Calu3 (cell line): ENCODE data around the gene UVSSA. TPM values are rescaled to one million over a fixed set of nuclear protein-coding genes. Genes with fewer than 3 reads are reported as not detected.
"Not testable (repeated sequence)": the region's sequence is repeated elsewhere in the genome, so short reads cannot be mapped to it uniquely, and the experiment has no call there.

ENCODE experiments used
- BruUV-seq: library from RNA; stranded (reverse); fragments of 400-500 nt; replicated peaks from 2 replicates; lab custom pipeline; 2021; lab: Mats Ljungman, UMichigan
- CTCF ChIA-PET: fragments of 300-600 bp; sonication (Branson Sonifier 250); formaldehyde crosslinking; loops from one replicate; lab custom pipeline; 2022; ENCODE audit warnings: antibody characterized with exemption; lab: Charles Lee
- DNase-seq: peaks from one replicate; pipeline ENCODE4 v3.0.0; 2022
- H3K27ac Mint-ChIP-seq: one replicate; pipeline ENCODE4 v1.8.0; 2022; ENCODE audit warnings: mixed read lengths; ENCODE audit not compliant: unreplicated experiment
- H3K27me3 Mint-ChIP-seq: one replicate; pipeline ENCODE4 v1.8.0; 2022; ENCODE audit warnings: mixed read lengths; ENCODE audit not compliant: unreplicated experiment
- H3K36me3 Mint-ChIP-seq: one replicate; pipeline ENCODE4 v1.8.0; 2022; ENCODE audit warnings: mild to moderate bottlenecking, moderate library complexity, mixed read lengths; ENCODE audit not compliant: insufficient read depth, unreplicated experiment
- H3K4me1 Mint-ChIP-seq: one replicate; pipeline ENCODE4 v1.8.0; 2022; ENCODE audit warnings: mild to moderate bottlenecking, low read depth, mixed read lengths; ENCODE audit not compliant: unreplicated experiment
- H3K4me3 Mint-ChIP-seq: one replicate; pipeline ENCODE4 v1.8.0; 2022; ENCODE audit warnings: mild to moderate bottlenecking, low read depth, moderate library complexity, mixed read lengths; ENCODE audit not compliant: unreplicated experiment
- H3K9me3 Mint-ChIP-seq: one replicate; pipeline ENCODE4 v1.8.0; 2022; ENCODE audit warnings: low read depth, mixed read lengths; ENCODE audit not compliant: unreplicated experiment
- intact Hi-C: fragments of 100-400 bp; cut with micrococcal nuclease; formaldehyde crosslinking; loops from one replicate; pipeline ENCODE4 v1.10.0; 2022; ENCODE audit not compliant: unreplicated experiment
- total RNA-seq: library from RNA; stranded (reverse); gene quantifications from 2 replicates; pipeline ENCODE4 v1.2.3, GENCODE V29; 2022
- TF ChIP-seq, protein P1 (sequence below): fragments of 200-600 bp; IDR thresholded peaks from one replicate; pipeline ENCODE4 v1.8.0; 2022; ENCODE audit warnings: antibody characterized with exemption; ENCODE audit not compliant: unreplicated experiment

Gene UVSSA
- total RNA-seq, 1 experiment from 2014 or later = 19.9 TPM

DNA sequence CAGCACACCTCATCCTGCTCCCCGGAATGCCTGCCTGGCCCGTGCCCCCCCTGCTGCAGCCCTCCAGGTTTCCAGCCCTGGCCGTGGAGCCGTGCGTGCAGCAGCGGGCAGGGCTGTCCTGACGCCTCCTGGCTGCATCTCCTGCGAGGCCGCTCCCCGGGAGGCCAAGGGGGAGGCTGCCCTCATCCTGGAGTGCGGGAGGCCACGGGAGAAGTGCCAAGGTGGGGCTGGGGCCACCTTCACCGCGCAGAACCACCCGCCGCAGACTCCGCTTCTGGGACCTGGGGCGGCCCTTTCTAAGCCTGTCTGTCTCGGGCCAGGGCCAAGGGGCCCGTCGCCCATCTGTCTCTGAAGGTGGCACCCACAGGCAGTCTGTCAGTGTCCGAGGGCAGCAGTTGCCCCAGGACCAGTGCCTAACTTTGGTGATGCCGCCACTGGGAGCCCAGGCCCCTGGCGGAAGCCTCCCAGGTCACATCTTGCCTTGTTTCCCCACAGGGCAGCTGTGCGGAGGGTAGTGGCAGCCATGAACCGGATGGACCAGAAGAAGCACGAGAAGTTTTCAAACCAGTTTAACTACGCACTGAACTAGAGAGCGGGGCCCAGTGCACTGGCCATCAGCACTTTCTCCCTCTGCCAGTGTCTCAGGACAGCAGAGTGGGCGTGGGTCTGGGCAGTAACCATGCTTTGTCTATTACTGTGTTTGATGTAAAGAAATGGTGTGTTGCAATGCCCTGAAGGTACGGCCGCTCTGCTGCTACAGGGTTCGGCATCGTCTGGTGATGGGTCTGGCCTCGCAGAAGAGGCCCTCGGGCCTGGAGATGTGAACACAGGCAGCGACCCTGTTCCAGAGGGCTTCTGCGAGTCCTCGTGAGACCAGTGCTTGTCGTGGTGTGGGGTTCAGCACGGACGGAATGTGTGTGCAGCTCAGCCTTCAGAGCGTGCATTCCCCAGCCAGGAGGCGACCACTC is 38.6 kb downstream of the UVSSA start:
- no TSS peak for BruUV-seq
- CTCF ChIA-PET = no interaction called here
- Mint-ChIP-seq H3K36me3 (peaks cover 7% of the 10 kb centered on the region), H3K27ac (no peak overlapping the region), H3K27me3 (no peaks in the 10 kb centered on the region), H3K4me3 (no peak overlapping the region), H3K9me3 (peaks cover 7% of the 10 kb centered on the region), H3K4me1 (no peaks in the 10 kb centered on the region)
- intact Hi-C loops = no loop called here
- DNase-seq = no peak
- TF ChIP-seq, protein P1, sequence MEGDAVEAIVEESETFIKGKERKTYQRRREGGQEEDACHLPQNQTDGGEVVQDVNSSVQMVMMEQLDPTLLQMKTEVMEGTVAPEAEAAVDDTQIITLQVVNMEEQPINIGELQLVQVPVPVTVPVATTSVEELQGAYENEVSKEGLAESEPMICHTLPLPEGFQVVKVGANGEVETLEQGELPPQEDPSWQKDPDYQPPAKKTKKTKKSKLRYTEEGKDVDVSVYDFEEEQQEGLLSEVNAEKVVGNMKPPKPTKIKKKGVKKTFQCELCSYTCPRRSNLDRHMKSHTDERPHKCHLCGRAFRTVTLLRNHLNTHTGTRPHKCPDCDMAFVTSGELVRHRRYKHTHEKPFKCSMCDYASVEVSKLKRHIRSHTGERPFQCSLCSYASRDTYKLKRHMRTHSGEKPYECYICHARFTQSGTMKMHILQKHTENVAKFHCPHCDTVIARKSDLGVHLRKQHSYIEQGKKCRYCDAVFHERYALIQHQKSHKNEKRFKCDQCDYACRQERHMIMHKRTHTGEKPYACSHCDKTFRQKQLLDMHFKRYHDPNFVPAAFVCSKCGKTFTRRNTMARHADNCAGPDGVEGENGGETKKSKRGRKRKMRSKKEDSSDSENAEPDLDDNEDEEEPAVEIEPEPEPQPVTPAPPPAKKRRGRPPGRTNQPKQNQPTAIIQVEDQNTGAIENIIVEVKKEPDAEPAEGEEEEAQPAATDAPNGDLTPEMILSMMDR = no peak

DNA sequence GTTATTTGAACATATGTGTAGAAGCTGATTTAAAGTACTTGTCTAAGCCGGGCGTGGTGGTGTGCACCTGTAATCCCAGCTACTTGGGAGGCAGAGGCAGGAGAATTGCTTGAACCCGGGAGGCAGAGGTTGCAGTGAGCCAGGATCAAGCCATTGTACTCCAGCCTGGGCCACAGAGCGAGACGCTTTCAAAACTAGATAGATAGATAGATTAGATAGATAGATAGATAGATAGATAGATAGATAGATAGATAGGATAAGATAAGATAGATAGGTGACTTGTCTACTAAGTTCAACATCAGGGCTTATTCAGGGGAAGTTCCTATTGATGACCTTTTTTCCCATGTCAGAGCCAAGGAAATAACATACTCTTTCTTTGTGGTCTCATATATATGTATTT is 46.4 kb downstream of the UVSSA start:
- CTCF ChIA-PET, BruUV-seq, DNase-seq, H3K4me1 Mint-ChIP-seq, H3K27me3 Mint-ChIP-seq, intact Hi-C loops, H3K4me3 Mint-ChIP-seq, H3K27ac Mint-ChIP-seq, H3K9me3 Mint-ChIP-seq, H3K36me3 Mint-ChIP-seq: not testable (repeated sequence)

DNA sequence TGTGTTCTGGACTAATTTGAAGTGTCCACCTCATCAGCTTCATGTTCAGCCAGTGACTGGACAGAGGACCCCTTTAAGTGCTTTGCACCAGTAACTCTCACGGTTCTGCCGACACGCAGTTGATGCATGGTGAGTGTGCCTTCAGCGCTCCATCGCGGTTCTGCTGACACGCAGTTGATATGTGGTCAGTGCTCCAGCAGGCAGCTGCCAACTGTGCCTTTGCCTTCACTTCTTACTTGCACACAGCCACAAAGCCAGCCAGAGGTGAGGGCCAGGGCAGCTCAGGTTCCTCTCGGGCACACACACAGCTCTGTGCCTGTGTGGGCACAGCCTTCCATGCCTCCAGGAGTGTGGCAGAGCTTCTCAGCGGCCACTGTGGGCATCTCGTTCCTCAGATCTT is 46.9 kb downstream of the UVSSA start:
- no peak overlapping the region for H3K4me3 Mint-ChIP-seq
- peaks cover 9% of the 10 kb centered on the region for H3K36me3 Mint-ChIP-seq
- no peaks in the 10 kb centered on the region for H3K4me1 Mint-ChIP-seq
- no peak overlapping the region for H3K27ac Mint-ChIP-seq
- H3K9me3 Mint-ChIP-seq = peaks cover 7% of the 10 kb centered on the region
- BruUV-seq = no TSS peak
- CTCF ChIA-PET = interaction anchor here (0.6 kb wide), 1 partner anchor 102 kb away, joined by 3 read pairs; no protein-coding TSS in a partner anchor
- TF ChIP-seq, protein P1 = no peak
- intact Hi-C loops = no loop called here
- no peak for DNase-seq
- no peaks in the 10 kb centered on the region for H3K27me3 Mint-ChIP-seq

DNA sequence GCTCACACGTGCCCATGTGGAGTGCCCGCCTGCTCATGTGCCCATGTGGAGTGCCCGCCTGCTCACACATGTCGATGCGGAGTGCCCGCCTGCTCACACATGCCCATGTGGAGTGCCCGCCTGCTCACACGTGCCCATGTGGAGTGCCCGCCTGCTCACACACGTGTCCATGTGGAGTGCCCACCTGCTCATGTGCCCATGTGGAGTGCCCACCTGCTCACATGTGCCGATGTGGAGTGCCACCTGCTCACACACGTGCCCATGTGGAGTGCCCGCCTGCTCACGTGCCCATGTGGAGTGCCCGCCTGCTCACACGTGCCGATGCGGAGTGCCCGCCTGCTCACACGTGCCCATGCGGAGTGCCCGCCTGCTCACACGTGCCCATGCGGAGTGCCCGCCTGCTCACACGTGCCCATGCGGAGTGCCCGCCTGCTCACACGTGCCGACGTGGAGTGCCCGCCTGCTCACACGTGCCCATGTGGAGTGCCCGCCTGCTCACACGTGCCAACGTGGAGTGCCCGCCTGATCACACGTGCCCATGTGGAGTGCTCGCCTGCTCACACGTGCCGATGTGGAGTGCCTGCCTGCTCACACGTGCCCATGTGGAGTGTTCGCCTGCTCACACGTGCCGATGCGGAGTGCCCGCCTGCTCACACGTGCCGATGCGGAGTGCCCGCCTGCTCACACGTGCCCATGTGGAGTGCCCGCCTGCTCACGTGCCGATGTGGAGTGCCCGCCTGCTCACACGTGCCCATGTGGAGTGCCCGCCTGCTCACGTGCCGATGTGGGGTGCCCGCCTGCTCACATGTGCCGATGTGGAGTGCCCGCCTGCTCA is 47.8 kb downstream of the UVSSA start:
- H3K27me3 Mint-ChIP-seq, H3K4me3 Mint-ChIP-seq, H3K9me3 Mint-ChIP-seq, H3K4me1 Mint-ChIP-seq, BruUV-seq, DNase-seq, H3K36me3 Mint-ChIP-seq, intact Hi-C loops, H3K27ac Mint-ChIP-seq: not testable (repeated sequence)
- CTCF ChIA-PET = interaction anchor here (0.6 kb wide), 1 partner anchor 103 kb away, joined by 3 read pairs; no protein-coding TSS in a partner anchor

GRCh38 chr4:1395389-1395820 is 48.4 kb downstream of the UVSSA start:
- BruUV-seq, H3K4me3 Mint-ChIP-seq, CTCF ChIA-PET, H3K4me1 Mint-ChIP-seq, H3K27ac Mint-ChIP-seq, DNase-seq, H3K27me3 Mint-ChIP-seq, H3K36me3 Mint-ChIP-seq, intact Hi-C loops, H3K9me3 Mint-ChIP-seq: not testable (repeated sequence)
